Neural cell (in vitro differentiated cells): ENCODE data around the gene OPRL1.

Source experiments
- CTCF ChIP-seq: fragments of 450-650 bp; IDR thresholded peaks from 2 replicates; pipeline ENCODE4 v1.5.1; 2014; ENCODE audit warnings: antibody characterized with exemption, mild to moderate bottlenecking, moderate library complexity; ENCODE audit not compliant: poor library complexity, severe bottlenecking
- EP300 ChIP-seq: fragments of 450-650 bp; conservative IDR thresholded peaks from 2 replicates; pipeline ENCODE4 v1.6.1; 2014; ENCODE audit warnings: antibody characterized with exemption, mild to moderate bottlenecking, moderate library complexity; ENCODE audit not compliant: poor library complexity, severe bottlenecking
- EZH2 ChIP-seq: fragments of 200-600, 300-800 bp; shearing (Covaris generic), sonication (generic); IDR thresholded peaks from 2 replicates; pipeline ENCODE4 v1.6.1; 2014; ENCODE audit warnings: antibody characterized with exemption, low read length, borderline replicate concordance, mild to moderate bottlenecking; ENCODE audit not compliant: insufficient read depth, poor library complexity, severe bottlenecking
- POLR2AphosphoS5 ChIP-seq: IDR thresholded peaks from 2 replicates; pipeline ENCODE4 v1.6.1; 2012
- RAD21 ChIP-seq: fragments of 450-650 bp; conservative IDR thresholded peaks from 2 replicates; pipeline ENCODE4 v1.6.1; 2014; ENCODE audit warnings: antibody characterized with exemption, mild to moderate bottlenecking, moderate library complexity
- REST ChIP-seq: IDR thresholded peaks from 2 replicates; pipeline ENCODE4 v1.6.1; 2012; ENCODE audit warnings: borderline replicate concordance
- SMC3 ChIP-seq: fragments of 450-650 bp; conservative IDR thresholded peaks from 2 replicates; pipeline ENCODE4 v1.6.1; 2014; ENCODE audit warnings: antibody characterized with exemption, mild to moderate bottlenecking, moderate library complexity; ENCODE audit not compliant: poor library complexity
- TAF1 ChIP-seq: IDR thresholded peaks from 2 replicates; pipeline ENCODE4 v1.6.1; 2012; ENCODE audit warnings: low read depth

- TF ChIP-seq POLR2AphosphoS5 (peak; percentile 56), CTCF (no peak), RAD21 (no peak), EZH2 (no peak), EP300 (peak; percentile 74), REST (no peak), TAF1 (no peak), SMC3 (peak; percentile 45)
Observed at GRCh38 chr20:64090165-64090564, 10.3 kb downstream of the OPRL1 start.
